ENCODE measurements around the gene DENND4C. TPM values are rescaled to one million over a fixed set of nuclear protein-coding genes. Genes with fewer than 3 reads are reported as not detected.
"Not testable (repeated sequence)": the region's sequence is repeated elsewhere in the genome, so short reads cannot be mapped to it uniquely, and the experiment has no call there.

Gene DENND4C
- total and polyA plus RNA-seq, 4 experiments from 2014 or later, result 29.4 to 71.8 (median 57.5) TPM

DNA sequence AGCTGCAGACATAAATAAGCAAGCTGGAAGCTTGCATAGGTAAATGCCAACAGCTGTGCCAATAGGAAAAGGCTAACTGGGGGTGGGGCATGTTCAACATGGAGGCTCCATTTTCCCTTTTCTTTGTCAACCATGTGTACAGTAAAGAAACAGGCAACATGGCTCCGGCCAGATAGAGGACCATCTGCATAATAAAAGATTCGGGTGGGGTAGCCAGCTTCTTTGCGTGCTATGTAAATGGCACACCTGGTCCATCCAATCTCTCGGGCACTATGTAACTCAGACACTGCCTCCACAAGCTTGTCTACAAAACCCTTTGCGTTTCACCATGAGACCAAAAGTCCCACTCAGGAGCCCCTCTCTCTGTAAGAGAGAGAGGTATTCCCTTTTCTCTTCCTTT is 41.7 kb upstream of the DENND4C start:
- CTCF ChIA-PET (ENCODE audit: partially characterized antibody), result no interaction called here
- Histone ChIP-seq H3K36me3 (ENCODE audit: insufficient read depth, low read length) (no peaks in the 10 kb centered on the region), H3K9me3 (ENCODE audit: control insufficient read depth in 1 of 2, low read length in 2 of 2) (no peaks in the 10 kb centered on the region), H3K27ac (ENCODE audit: low read depth, low read length) (no peak overlapping the region), H3K4me1 (ENCODE audit: insufficient read depth, low read length) (peaks cover 16% of the 10 kb centered on the region), H3K4me3 (ENCODE audit: low read length in 2 of 2) (no peak overlapping the region), H3K27me3 (ENCODE audit: insufficient read depth, low read length) (no peaks in the 10 kb centered on the region)
- POLR2A ChIA-PET (ENCODE audit: partially characterized antibody), result no interaction called here
- H3K27ac Mint-ChIP-seq, result no peak overlapping the region
- intact Hi-C loops (cut with micrococcal nuclease), result loop anchor here (5.0 kb wide), 1 partner anchor 99 kb away; no protein-coding TSS in a partner anchor
- no peak for DNase-seq
- H3K4me1 Mint-ChIP-seq, result peaks cover 7 to 10% (median 8%) of the 10 kb centered on the region in 4 donors
- H3K27me3 Mint-ChIP-seq, result no peaks in the 10 kb centered on the region
- H3K9me3 Mint-ChIP-seq, result peaks cover 0 to 2% (median 0%) of the 10 kb centered on the region in 8 donors
- no peaks in the 10 kb centered on the region for H3K36me3 Mint-ChIP-seq
- H3K4me3 Mint-ChIP-seq, result no peak overlapping the region

DNA sequence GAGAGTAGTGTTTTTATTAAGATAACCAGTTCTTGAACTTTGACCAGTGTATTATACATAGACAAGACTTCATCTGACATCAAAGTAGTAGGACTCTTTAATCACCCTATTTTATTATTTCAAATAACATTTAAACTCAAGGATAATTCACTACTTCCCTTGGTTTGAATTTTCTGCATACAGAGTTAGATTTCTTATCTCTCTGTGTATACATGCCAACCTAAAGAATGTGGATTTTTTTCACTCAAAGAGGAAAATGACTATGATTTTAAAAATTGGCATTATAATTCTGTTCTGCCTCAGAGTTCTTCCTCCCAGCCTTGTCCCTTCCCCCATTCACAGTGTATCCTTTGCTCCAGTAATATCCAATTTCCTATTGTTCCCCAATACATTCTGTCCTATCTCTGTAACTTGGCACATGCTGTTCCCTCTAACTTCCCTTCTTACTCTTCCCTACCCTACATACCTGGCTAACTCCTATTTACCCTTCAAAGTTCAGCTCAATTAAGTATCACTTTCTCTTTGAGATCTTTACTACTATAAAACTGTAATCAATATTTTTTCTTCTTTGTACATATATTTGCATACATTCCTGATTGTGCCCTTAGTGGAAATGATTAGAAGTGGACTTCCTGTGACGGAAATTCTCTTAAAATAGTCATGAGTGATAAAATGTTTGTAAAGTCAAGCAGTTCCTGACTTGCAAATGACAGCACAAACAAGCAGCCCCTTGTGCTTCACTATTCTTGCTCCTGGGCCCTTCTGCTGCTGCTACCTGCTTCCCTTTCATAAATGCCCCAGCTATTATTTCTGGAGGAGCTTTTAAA is 38.1 kb upstream of the DENND4C start:
- H3K27ac Mint-ChIP-seq, result peak overlapping the region in 1 of 7 donors; percentile 50
- intact Hi-C loops (cut with micrococcal nuclease), result no loop called here
- H3K9me3 ChIP-seq (ENCODE audit: control insufficient read depth in 1 of 2, low read length in 2 of 2), result no peaks in the 10 kb centered on the region
- no peak overlapping the region for H3K4me3 ChIP-seq (ENCODE audit: low read length in 2 of 2)
- POLR2A ChIA-PET (ENCODE audit: partially characterized antibody), result no interaction called here
- H3K27ac ChIP-seq (ENCODE audit: low read depth, low read length), result no peak overlapping the region
- H3K27me3 Mint-ChIP-seq, result no peaks in the 10 kb centered on the region
- no peaks in the 10 kb centered on the region for H3K36me3 Mint-ChIP-seq
- no peaks in the 10 kb centered on the region for H3K36me3 ChIP-seq (ENCODE audit: insufficient read depth, low read length)
- H3K4me1 ChIP-seq (ENCODE audit: insufficient read depth, low read length), result no peaks in the 10 kb centered on the region
- CTCF ChIA-PET (ENCODE audit: partially characterized antibody), result interaction anchor here (1.6 kb wide), 1 partner anchor 9 kb away, joined by 6 read pairs; no protein-coding TSS in a partner anchor
- no peak for DNase-seq
- H3K9me3 Mint-ChIP-seq, result no peaks in the 10 kb centered on the region
- no peaks in the 10 kb centered on the region for H3K27me3 ChIP-seq (ENCODE audit: insufficient read depth, low read length)
- H3K4me3 Mint-ChIP-seq, result no peak overlapping the region
- no peaks in the 10 kb centered on the region for H3K4me1 Mint-ChIP-seq

DNA sequence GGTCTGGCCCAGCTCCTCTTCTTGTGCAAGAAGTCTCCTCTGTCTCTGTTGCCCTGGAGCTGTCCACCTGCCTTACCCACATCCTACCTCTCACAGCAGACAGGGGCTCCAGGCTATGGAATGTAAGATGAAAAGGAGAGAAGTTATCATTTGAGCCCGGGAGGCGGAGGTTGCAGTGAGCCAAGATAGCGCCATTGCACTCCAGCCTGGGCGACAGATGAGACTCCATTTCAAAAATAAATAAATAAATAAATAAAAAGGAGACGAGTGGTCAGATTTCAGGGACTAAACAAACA is 37.5 kb upstream of the DENND4C start:
- Histone ChIP-seq H3K27ac (ENCODE audit: low read depth, low read length) (no peak overlapping the region), H3K4me3 (ENCODE audit: low read length in 2 of 2) (no peak overlapping the region), H3K27me3 (ENCODE audit: insufficient read depth, low read length) (no peaks in the 10 kb centered on the region), H3K4me1 (ENCODE audit: insufficient read depth, low read length) (no peaks in the 10 kb centered on the region), H3K36me3 (ENCODE audit: insufficient read depth, low read length) (no peaks in the 10 kb centered on the region), H3K9me3 (ENCODE audit: control insufficient read depth in 1 of 2, low read length in 2 of 2) (no peaks in the 10 kb centered on the region)
- Mint-ChIP-seq H3K9me3 (no peaks in the 10 kb centered on the region), H3K27me3 (no peaks in the 10 kb centered on the region), H3K27ac (no peak overlapping the region), H3K36me3 (no peaks in the 10 kb centered on the region), H3K4me1 (no peaks in the 10 kb centered on the region), H3K4me3 (no peak overlapping the region)
- CTCF ChIA-PET (ENCODE audit: partially characterized antibody), result interaction anchor here (1.6 kb wide), 1 partner anchor 9 kb away, joined by 6 read pairs; no protein-coding TSS in a partner anchor
- no peak for DNase-seq
- POLR2A ChIA-PET (ENCODE audit: partially characterized antibody), result no interaction called here
- intact Hi-C loops (cut with micrococcal nuclease), result no loop called here

DNA sequence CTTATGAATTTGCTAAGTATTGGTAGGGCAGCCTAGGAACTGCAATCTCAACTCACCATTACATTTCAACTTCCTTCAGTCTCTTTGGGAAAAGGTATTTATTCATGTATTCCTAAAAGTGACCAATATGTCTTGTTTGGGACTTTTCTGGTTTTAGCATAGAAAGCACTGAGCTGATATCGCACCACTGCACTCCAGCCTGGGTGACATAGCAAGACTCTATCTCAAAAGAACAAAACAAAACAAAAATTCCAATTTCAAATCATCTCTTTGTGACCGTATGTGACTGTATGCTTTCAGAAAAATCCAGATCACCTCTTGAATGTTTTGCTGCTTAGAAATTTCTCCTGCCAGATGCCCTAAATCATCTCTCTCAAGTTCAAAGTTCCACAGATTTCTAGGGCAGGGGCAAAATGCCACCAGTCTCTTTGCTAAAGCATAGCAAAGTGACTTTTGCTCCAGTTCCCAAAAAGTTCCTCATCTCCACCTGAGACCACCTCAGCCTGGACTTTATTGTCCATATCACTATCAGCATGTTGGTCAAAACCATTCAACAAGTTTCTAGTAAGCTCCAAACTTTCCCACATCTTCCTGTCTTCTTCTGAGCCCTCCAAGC is 37.0 kb upstream of the DENND4C start:
- H3K27me3 ChIP-seq (ENCODE audit: insufficient read depth, low read length); H3K4me1 ChIP-seq (ENCODE audit: insufficient read depth, low read length); H3K4me3 ChIP-seq (ENCODE audit: low read length in 2 of 2); H3K4me1 Mint-ChIP-seq; H3K9me3 Mint-ChIP-seq; H3K27me3 Mint-ChIP-seq; H3K27ac Mint-ChIP-seq; H3K27ac ChIP-seq (ENCODE audit: low read depth, low read length); H3K36me3 ChIP-seq (ENCODE audit: insufficient read depth, low read length); DNase-seq; intact Hi-C loops (cut with micrococcal nuclease); H3K36me3 Mint-ChIP-seq; H3K9me3 ChIP-seq (ENCODE audit: control insufficient read depth in 1 of 2, low read length in 2 of 2); POLR2A ChIA-PET (ENCODE audit: partially characterized antibody); H3K4me3 Mint-ChIP-seq: not testable (repeated sequence)
- CTCF ChIA-PET (ENCODE audit: partially characterized antibody), result interaction anchor here (1.2 to 1.6 kb wide), 2 partner anchors 9 to 10 kb away, joined by 3 to 6 read pairs; no protein-coding TSS in a partner anchor

DNA sequence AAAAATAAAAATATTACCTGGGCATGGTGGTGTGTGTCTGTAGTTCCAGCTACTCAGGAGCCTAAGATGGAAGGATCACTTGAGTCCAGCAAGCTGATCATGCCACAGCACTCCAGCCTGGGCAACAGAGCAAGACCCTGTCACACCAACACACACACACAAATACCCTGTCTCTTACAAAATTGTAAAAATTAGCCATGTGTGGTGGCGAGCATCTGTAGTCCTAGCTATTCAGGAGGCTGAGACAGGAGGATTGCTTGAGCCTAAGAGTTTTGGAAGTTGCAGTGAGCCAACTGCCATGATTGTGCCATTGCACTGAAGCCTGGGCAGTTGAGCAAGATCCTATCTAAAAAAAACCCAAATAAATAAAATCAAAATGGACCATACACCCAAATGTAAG is 32.1 kb upstream of the DENND4C start:
- Histone ChIP-seq H3K9me3 (ENCODE audit: control insufficient read depth in 1 of 2, low read length in 2 of 2) (no peaks in the 10 kb centered on the region), H3K27ac (ENCODE audit: low read depth, low read length) (no peak overlapping the region), H3K36me3 (ENCODE audit: insufficient read depth, low read length) (no peaks in the 10 kb centered on the region), H3K4me1 (ENCODE audit: insufficient read depth, low read length) (no peaks in the 10 kb centered on the region), H3K4me3 (ENCODE audit: low read length in 2 of 2) (no peak overlapping the region), H3K27me3 (ENCODE audit: insufficient read depth, low read length) (no peaks in the 10 kb centered on the region)
- no peaks in the 10 kb centered on the region for H3K36me3 Mint-ChIP-seq
- H3K27ac Mint-ChIP-seq, result no peak overlapping the region
- DNase-seq, result no peak
- ChIA-PET CTCF (ENCODE audit: partially characterized antibody) (interaction anchor here (1.0 kb wide), 1 partner anchor 24 kb away, joined by 3 read pairs; no protein-coding TSS in a partner anchor), POLR2A (ENCODE audit: partially characterized antibody) (no interaction called here)
- no peaks in the 10 kb centered on the region for H3K27me3 Mint-ChIP-seq
- H3K4me1 Mint-ChIP-seq, result no peaks in the 10 kb centered on the region
- intact Hi-C loops (cut with micrococcal nuclease), result no loop called here
- no peak overlapping the region for H3K4me3 Mint-ChIP-seq
- H3K9me3 Mint-ChIP-seq, result no peaks in the 10 kb centered on the region

DNA sequence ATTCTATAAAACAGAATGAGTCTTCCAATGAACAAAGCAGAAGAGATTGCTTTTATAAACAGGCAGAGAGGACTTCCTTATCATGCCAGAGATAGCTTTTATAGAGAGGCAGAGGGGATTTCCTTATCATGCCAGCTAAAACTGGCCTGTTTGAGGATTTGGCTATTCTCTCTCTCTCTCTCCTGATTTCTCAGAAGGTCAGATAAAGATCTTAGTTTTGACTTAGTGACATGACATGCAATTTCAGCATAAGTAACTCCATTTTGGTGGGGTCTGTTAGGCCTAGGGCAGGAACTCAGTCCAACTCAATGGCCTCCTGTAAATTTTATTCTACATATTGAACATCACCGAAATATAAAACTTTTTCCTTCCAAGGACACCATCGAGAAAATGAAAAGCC is 31.5 kb upstream of the DENND4C start:
- H3K36me3 Mint-ChIP-seq, result no peaks in the 10 kb centered on the region

DNA sequence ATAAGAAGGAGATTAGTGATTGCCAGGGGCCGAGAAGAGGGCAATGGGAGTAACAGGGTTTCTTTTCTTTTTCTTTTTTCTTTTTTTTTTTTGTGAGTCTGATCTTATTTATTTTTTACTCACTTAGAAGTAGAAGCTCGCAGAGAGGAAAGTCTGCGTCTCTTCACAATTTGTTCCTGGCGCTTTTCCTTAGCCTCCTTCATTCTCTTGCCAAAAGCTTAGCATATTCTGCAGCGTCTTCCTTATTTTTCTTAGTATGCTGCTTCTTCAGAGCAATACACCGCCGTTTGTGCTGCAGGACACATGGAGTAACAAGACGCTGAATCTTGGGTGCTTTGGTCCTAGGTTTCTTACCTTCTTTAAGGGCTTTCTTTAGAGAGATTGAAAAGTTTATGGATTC is 30.3 kb upstream of the DENND4C start:
- no peak overlapping the region for H3K4me3 ChIP-seq (ENCODE audit: low read length in 2 of 2)
- DNase-seq, result no peak
- ChIA-PET POLR2A (ENCODE audit: partially characterized antibody) (no interaction called here), CTCF (ENCODE audit: partially characterized antibody) (interaction anchor here (0.9 kb wide), 1 partner anchor 15 kb away, joined by 3 read pairs; no protein-coding TSS in a partner anchor)
- Mint-ChIP-seq H3K27me3 (no peaks in the 10 kb centered on the region), H3K9me3 (no peaks in the 10 kb centered on the region), H3K36me3 (no peaks in the 10 kb centered on the region), H3K4me3 (no peak overlapping the region), H3K27ac (no peak overlapping the region), H3K4me1 (no peaks in the 10 kb centered on the region)
- H3K36me3 ChIP-seq (ENCODE audit: insufficient read depth, low read length), result no peaks in the 10 kb centered on the region
- H3K9me3 ChIP-seq (ENCODE audit: control insufficient read depth in 1 of 2, low read length in 2 of 2), result no peaks in the 10 kb centered on the region
- H3K4me1 ChIP-seq (ENCODE audit: insufficient read depth, low read length), result no peaks in the 10 kb centered on the region
- H3K27me3 ChIP-seq (ENCODE audit: insufficient read depth, low read length), result no peaks in the 10 kb centered on the region
- intact Hi-C loops (cut with micrococcal nuclease), result no loop called here
- H3K27ac ChIP-seq (ENCODE audit: low read depth, low read length), result no peak overlapping the region

More for the DNA sequence above, 31.5 kb upstream of the DENND4C start:
- no peak overlapping the region for H3K27ac ChIP-seq (ENCODE audit: low read depth, low read length)
- H3K9me3 ChIP-seq (ENCODE audit: control insufficient read depth in 1 of 2, low read length in 2 of 2), result no peaks in the 10 kb centered on the region
- no peak overlapping the region for H3K4me3 ChIP-seq (ENCODE audit: low read length in 2 of 2)
- no peaks in the 10 kb centered on the region for H3K4me1 ChIP-seq (ENCODE audit: insufficient read depth, low read length)
- Mint-ChIP-seq H3K4me1 (no peaks in the 10 kb centered on the region), H3K4me3 (no peak overlapping the region), H3K27ac (no peak overlapping the region), H3K9me3 (no peaks in the 10 kb centered on the region), H3K27me3 (no peaks in the 10 kb centered on the region)
- no peak for DNase-seq
- intact Hi-C loops (cut with micrococcal nuclease), result no loop called here
- ChIA-PET CTCF (ENCODE audit: partially characterized antibody) (interaction anchor here (0.9 kb wide), 1 partner anchor 14 kb away, joined by 3 read pairs; no protein-coding TSS in a partner anchor), POLR2A (ENCODE audit: partially characterized antibody) (no interaction called here)
- H3K27me3 ChIP-seq (ENCODE audit: insufficient read depth, low read length), result no peaks in the 10 kb centered on the region
- H3K36me3 ChIP-seq (ENCODE audit: insufficient read depth, low read length), result no peaks in the 10 kb centered on the region

All from CD4-positive, alpha-beta memory T cell (primary cell).